SU-DHL-6 (cell line): Measurements from ENCODE around the gene WDR31.

Experiments used
- CTCF ChIP-seq: fragments of 200-600 bp; sonication (generic); IDR thresholded peaks from one replicate; pipeline ENCODE4 v1.5.1; 2017; ENCODE audit warnings: antibody characterized with exemption, mild to moderate bottlenecking, low read length, moderate library complexity; ENCODE audit not compliant: insufficient read depth, poor library complexity, severe bottlenecking
- EZH2phosphoT487 ChIP-seq: fragments of 200-600 bp; sonication (generic), shearing (Covaris generic); conservative IDR thresholded peaks from 2 replicates; pipeline ENCODE4 v1.6.1; 2018; ENCODE audit warnings: mild to moderate bottlenecking, antibody characterized with exemption, low read length, moderate library complexity, mixed read lengths

GRCh38 chr9:113317777-113318176 is 22.3 kb downstream of the WDR31 start:
- TF ChIP-seq CTCF: no peak
- TF ChIP-seq EZH2phosphoT487: no peak
